HepG2 (cell line): Measurements from ENCODE around the gene TARDBP. TPM values are rescaled to one million over a fixed set of nuclear protein-coding genes. Genes with fewer than 3 reads are reported as not detected.

ENCODE experiments used
- ATM ChIP-seq: fragments of 450-650 bp; IDR thresholded peaks from 2 replicates; pipeline ENCODE4 v1.7.1; 2017; ENCODE audit warnings: mild to moderate bottlenecking, borderline replicate concordance
- BCLAF1 ChIP-seq: fragments of 450-650 bp; IDR thresholded peaks from 2 replicates; pipeline ENCODE4 v1.6.1; 2017; ENCODE audit warnings: mild to moderate bottlenecking
- DRAP1 ChIP-seq: IDR thresholded peaks from 2 replicates; pipeline ENCODE4 v1.6.1; 2016; ENCODE audit warnings: missing genetic modification reagents, missing compliant biosample characterization
- FOSL2 ChIP-seq: sonication (generic); formaldehyde crosslinking; IDR thresholded peaks from 2 replicates; pipeline ENCODE4 v1.4.0; 2020; ENCODE audit warnings: missing genetic modification reagents
- FOXA3 ChIP-seq: IDR thresholded peaks from 2 replicates; pipeline ENCODE4 v1.6.1; 2016; ENCODE audit warnings: missing genetic modification reagents, missing compliant biosample characterization
- GATAD2A ChIP-seq: IDR thresholded peaks from 2 replicates; pipeline ENCODE4 v1.6.1; 2016
- JARID2 ChIP-seq: sonication (generic); formaldehyde crosslinking; IDR thresholded peaks from 2 replicates; pipeline ENCODE4 v1.8.1; 2023; ENCODE audit warnings: missing genetic modification reagents, inconsistent platforms; ENCODE audit not compliant: insufficient replicate concordance
- MIER2 ChIP-seq: IDR thresholded peaks from 2 replicates; pipeline ENCODE4 v1.6.1; 2016; ENCODE audit warnings: missing biosample characterization, missing genetic modification reagents
- MIXL1 ChIP-seq: IDR thresholded peaks from 2 replicates; pipeline ENCODE4 v1.6.1; 2016
- PAXIP1 ChIP-seq: sonication (generic); formaldehyde crosslinking; conservative IDR thresholded peaks from 2 replicates; pipeline ENCODE4 v1.4.0; 2020; ENCODE audit warnings: mild to moderate bottlenecking, missing genetic modification reagents, moderate library complexity
- PHF21A ChIP-seq: sonication (generic); formaldehyde crosslinking; IDR thresholded peaks from 2 replicates; pipeline ENCODE4 v1.5.0; 2020; ENCODE audit warnings: mild to moderate bottlenecking, missing genetic modification reagents
- RBFOX2 ChIP-seq: fragments of 200-400 bp; formaldehyde crosslinking; IDR thresholded peaks from 2 replicates; pipeline ENCODE4 v1.6.1; 2017; ENCODE audit warnings: low read depth, mild to moderate bottlenecking, low read length
- REPIN1 ChIP-seq: sonication (generic); formaldehyde crosslinking; IDR thresholded peaks from 2 replicates; pipeline ENCODE4 v1.8.0; 2022; ENCODE audit warnings: missing genetic modification reagents, low read depth, mild to moderate bottlenecking, borderline replicate concordance
- SOX5 ChIP-seq: IDR thresholded peaks from 2 replicates; pipeline ENCODE4 v1.6.1; 2016; ENCODE audit warnings: borderline replicate concordance
- THAP11 ChIP-seq: IDR thresholded peaks from 2 replicates; pipeline ENCODE4 v1.6.1; 2016; ENCODE audit warnings: missing biosample characterization, missing genetic modification reagents
- TSC22D2 ChIP-seq: sonication (generic); formaldehyde crosslinking; IDR thresholded peaks from 2 replicates; pipeline ENCODE4 v1.5.1; 2020; ENCODE audit warnings: missing genetic modification reagents, mild to moderate bottlenecking, borderline replicate concordance
- ZBTB25 ChIP-seq: IDR thresholded peaks from 2 replicates; pipeline ENCODE4 v1.6.1; 2018; ENCODE audit warnings: missing genetic modification reagents
- ZIK1 ChIP-seq: sonication (generic); formaldehyde crosslinking; IDR thresholded peaks from 2 replicates; pipeline ENCODE4 v1.5.0; 2020; ENCODE audit warnings: mild to moderate bottlenecking, low read depth, missing genetic modification reagents, borderline replicate concordance
- ZNF331 ChIP-seq: sonication (generic); formaldehyde crosslinking; IDR thresholded peaks from 2 replicates; pipeline ENCODE4 v1.4.0; 2020; ENCODE audit warnings: missing genetic modification reagents
- ZNF335 ChIP-seq: sonication (generic); formaldehyde crosslinking; IDR thresholded peaks from 2 replicates; pipeline ENCODE4 v1.4.0; 2020; ENCODE audit warnings: missing genetic modification reagents
- ZNF451 ChIP-seq: sonication (generic); formaldehyde crosslinking; IDR thresholded peaks from 2 replicates; pipeline ENCODE4 v1.5.0; 2020; ENCODE audit warnings: mild to moderate bottlenecking, missing genetic modification reagents
- ZSCAN9 ChIP-seq: IDR thresholded peaks from 2 replicates; pipeline ENCODE4 v1.6.1; 2016; ENCODE audit warnings: borderline replicate concordance
- polyA plus RNA-seq, 8 experiments: library from polyadenylated mRNA; depleted of rRNA in 3 of 8; stranded (reverse) in 7 of 8; unstranded in 1 of 8; fragments of >200 nt; fragmentation: Illumina TruSeq in 4 of 8; extraction: Trizol in 4 of 8; gene quantifications; 2 replicates each; pipeline versions ENCODE4 v1.2.1 to v1.2.3, GENCODE V29; 2011 to 2016; ENCODE audit warnings: low read depth in 4 of 8, missing spikeins in 1 of 8, mixed read lengths in 1 of 8; ENCODE audit not compliant: insufficient read depth in 1 of 8
- total RNA-seq, 5 experiments: library from RNA; depleted of rRNA; stranded (reverse); fragments of >200 nt; fragmentation: Illumina TruSeq; extraction: Trizol; gene quantifications; 2 replicates each; pipeline ENCODE4 v1.2.3, GENCODE V29; 2016; ENCODE audit warnings: low read depth in 1 of 5

Gene TARDBP
- total and polyA plus RNA-seq, 2 of the 13 experiments (the other 11 are each of a cell fraction or from before 2014, with no cell fraction given): 62.4 to 93.0 TPM

GRCh38 chr1:11037740-11038182 is 25.3 kb downstream of the TARDBP start (continued):
- TF ChIP-seq JARID2 (CRISPR knock-in tag) (no peak), GATAD2A (peak; percentile 44; the same call in 1 of the 2 replicates), DRAP1 (no peak), PAXIP1 (CRISPR knock-in tag) (no peak), ZNF335 (CRISPR knock-in tag) (no peak), ZNF451 (CRISPR knock-in tag) (no peak), THAP11 (CRISPR knock-in tag) (0 out of 2 replicates have a peak, but pooled peaks have one; percentile 23), ATM (no peak), RBFOX2 (no peak), ZIK1 (CRISPR knock-in tag) (no peak), ZBTB25 (CRISPR knock-in tag) (0 out of 2 replicates have a peak, but pooled peaks have one; percentile 41), SOX5 (CRISPR knock-in tag) (no peak), ZNF331 (peak; percentile 71; the same call in 1 of the 2 replicates), REPIN1 (CRISPR knock-in tag) (0 out of 2 replicates have a peak, but pooled peaks have one; percentile 27), MIER2 (peak; percentile 70; the same call in 1 of the 2 replicates), PHF21A (CRISPR knock-in tag) (no peak), BCLAF1 (no peak), TSC22D2 (CRISPR knock-in tag) (no peak), MIXL1 (0 out of 2 replicates have a peak, but pooled peaks have one; percentile 39), ZSCAN9 (CRISPR knock-in tag) (no peak), FOSL2 (CRISPR knock-in tag) (peak; percentile 24; the same call in 1 of the 2 replicates), FOXA3 (CRISPR knock-in tag) (peak; percentile 32; the same call in 1 of the 2 replicates)
